ENCODE measurements around the gene WIPI1. TPM values are rescaled to one million over a fixed set of nuclear protein-coding genes. Genes with fewer than 3 reads are reported as not detected.

The WIPI1 gene
- total and polyA plus RNA-seq, 9 of the 15 experiments (the other 6 are each of a cell fraction or from before 2014, with no cell fraction given), result 3.7 to 23.5 (median 11.8) TPM

- no peak for TF ChIP-seq ZNF449 (CRISPR knock-in tag; IDR thresholded peaks at IDR 0.05)
- TF ChIP-seq BRD4 (IDR thresholded peaks at IDR 0.05), result no peak
- TF ChIP-seq RBM22 (IDR thresholded peaks at IDR 0.05; ENCODE audit: low read depth, low read length, poor library complexity, severe bottlenecking), result no peak
- TF ChIP-seq PKNOX1 (IDR thresholded peaks at IDR 0.05), result no peak
- TF ChIP-seq ZNF263 (CRISPR knock-in tag; IDR thresholded peaks at IDR 0.05; ENCODE audit: borderline replicate concordance), result no peak
- no peak for TF ChIP-seq MAX (CRISPR knock-in tag; IDR thresholded peaks at IDR 0.05)
- TF ChIP-seq EP300 (IDR thresholded peaks at IDR 0.05; ENCODE audit: low read length), result peak; percentile 77
- peak; percentile 56; the same call in 1 of the 2 replicates for TF ChIP-seq JUND (IDR thresholded peaks at IDR 0.05; ENCODE audit: borderline replicate concordance, low read depth, low read length)
- peak; percentile 38; the same call in 1 of the 3 replicates for TF ChIP-seq JUND (tag; IDR thresholded peaks at IDR 0.05; ENCODE audit: borderline replicate concordance, low read depth, low read length)
- no peak for TF ChIP-seq SMARCB1 (IDR thresholded peaks at IDR 0.05; ENCODE audit: insufficient read length, low read depth)
- TF ChIP-seq CBFA2T3 (IDR thresholded peaks at IDR 0.05), result peak; percentile 72
- TF ChIP-seq SMAD4 (CRISPR knock-in tag; conservative IDR thresholded peaks at IDR 0.05), result peak; percentile 85
- no peak; the same call in 1 of the 2 replicates for TF ChIP-seq ETS1 (conservative IDR thresholded peaks at IDR 0.05; ENCODE audit: control insufficient read depth, low read depth, low read length)
- no peak for TF ChIP-seq ZNF507 (tag; conservative IDR thresholded peaks at IDR 0.05)
- TF ChIP-seq SNAPC5 (CRISPR knock-in tag; IDR thresholded peaks at IDR 0.05), result no peak
- TF ChIP-seq JUNB (CRISPR knock-in tag; conservative IDR thresholded peaks at IDR 0.05), result no peak
- TF ChIP-seq ARID3A (IDR thresholded peaks at IDR 0.05; ENCODE audit: borderline replicate concordance, low read depth, low read length), result peak; percentile 39; the same call in 1 of the 2 replicates
- no peak for TF ChIP-seq KDM4B (IDR thresholded peaks at IDR 0.05; ENCODE audit: borderline replicate concordance in 2 of 2, low read depth in 1 of 2)
- no peak for TF ChIP-seq ZSCAN32 (CRISPR knock-in tag; IDR thresholded peaks at IDR 0.05)
- TF ChIP-seq CBX2 (IDR thresholded peaks at IDR 0.05; ENCODE audit: insufficient read depth, low read length, poor library complexity, severe bottlenecking), result no peak
- no peak for TF ChIP-seq HMGN3 (IDR thresholded peaks at IDR 0.05; ENCODE audit: borderline replicate concordance, extremely low read depth, insufficient read length, low read depth, low read length)
Observed at GRCh38 chr17:68437979-68438822, 19.1 kb downstream of the WIPI1 start (continued).

Measured in K562 (cell line).